SK-N-SH treated with all-trans-retinoic acid at 6 μM for 48 hours (cell line): ENCODE results near the gene CDIPT.

Source experiments
- ARNTL ChIP-seq: fragments of 450-650 bp; formaldehyde crosslinking; IDR thresholded peaks from 2 replicates; pipeline ENCODE4 v1.5.0; 2020; ENCODE audit warnings: low read depth, mild to moderate bottlenecking, moderate library complexity, borderline replicate concordance
- CREB5 ChIP-seq: fragments of 250-450 bp; sonication (Bioruptor Pico); IDR thresholded peaks from 2 replicates; pipeline ENCODE4 v1.5.1; 2020; ENCODE audit warnings: low read depth, mild to moderate bottlenecking, moderate library complexity
- CSDC2 ChIP-seq: fragments of 250-450 bp; sonication (Bioruptor Pico); IDR thresholded peaks from 2 replicates; pipeline ENCODE4 v1.5.0; 2020; ENCODE audit warnings: mild to moderate bottlenecking, moderate library complexity
- ESRRG ChIP-seq: fragments of 250-450 bp; sonication (Bioruptor Pico); IDR thresholded peaks from 2 replicates; pipeline ENCODE4 v1.6.1; 2021; ENCODE audit warnings: mild to moderate bottlenecking
- GLIS3 ChIP-seq: fragments of 250-450 bp; sonication (Bioruptor Pico); IDR thresholded peaks from 2 replicates; pipeline ENCODE4 v1.5.0; 2020; ENCODE audit warnings: mild to moderate bottlenecking, moderate library complexity
- PATZ1 ChIP-seq: fragments of 250-450 bp; sonication (Bioruptor Pico); IDR thresholded peaks from 2 replicates; pipeline ENCODE4 v1.8.0; 2020; ENCODE audit warnings: mild to moderate bottlenecking, moderate library complexity, borderline replicate concordance
- PPARA ChIP-seq: fragments of 250-450 bp; sonication (Bioruptor Pico); IDR thresholded peaks from 2 replicates; pipeline ENCODE4 v1.5.0; 2020; ENCODE audit warnings: mild to moderate bottlenecking, borderline replicate concordance
- RARB ChIP-seq: fragments of 250-450 bp; sonication (Bioruptor Pico); IDR thresholded peaks from 2 replicates; pipeline ENCODE4 v1.8.0; 2021; ENCODE audit warnings: mild to moderate bottlenecking, moderate library complexity
- ZC3H10 ChIP-seq: fragments of 250-450 bp; sonication (Bioruptor Pico); IDR thresholded peaks from 2 replicates; pipeline ENCODE4 v1.5.1; 2021; ENCODE audit warnings: mild to moderate bottlenecking, moderate library complexity
- ZFP3 ChIP-seq: fragments of 250-450 bp; sonication (Bioruptor Pico); IDR thresholded peaks from 2 replicates; pipeline ENCODE4 v1.5.0; 2020; ENCODE audit warnings: mild to moderate bottlenecking, moderate library complexity
- ZFP30 ChIP-seq: fragments of 450-650 bp; formaldehyde crosslinking; IDR thresholded peaks from 2 replicates; pipeline ENCODE4 v1.5.0; 2022; ENCODE audit warnings: mild to moderate bottlenecking, moderate library complexity

- TF ChIP-seq ESRRG: no peak
- no peak for TF ChIP-seq CSDC2 (CRISPR knock-in tag)
- TF ChIP-seq ZC3H10: no peak
- TF ChIP-seq RARB (CRISPR knock-in tag): no peak
- no peak for TF ChIP-seq GLIS3 (CRISPR knock-in tag)
- TF ChIP-seq PATZ1 (CRISPR knock-in tag): no peak
- TF ChIP-seq CREB5 (CRISPR knock-in tag): no peak
- TF ChIP-seq ZFP3 (CRISPR knock-in tag): no peak
- TF ChIP-seq ARNTL: no peak
- TF ChIP-seq ZFP30 (CRISPR knock-in tag): no peak
- no peak for TF ChIP-seq PPARA (CRISPR knock-in tag)
These were observed 53.0 kb downstream of the CDIPT start for GRCh38 chr16:29809850-29810698.
